Activated naive CD4-positive, alpha-beta T cell treated with Interleukin-2 at 50 U/mL for 16 hours (primary cell): ENCODE results near the gene HEXIM2.
"Not testable (repeated sequence)": the region's sequence is repeated elsewhere in the genome, so short reads cannot be mapped to it uniquely, and the experiment has no call there.

Experiments
- DNase-seq: peaks from one replicate; pipeline ENCODE4 v3.0.0-alpha.2; 2020

HEXIM2 gene

GRCh38 chr17:45161288-45162024 lies at the start of gene HEXIM2:
HEXIM2 (plus strand) TSS chr17:45161875; CDS start chr17:45162794, 919 bp downstream.
- DNase-seq = peak; percentile 98

- no peak for DNase-seq
Measured at GRCh38 chr17:45112559-45113423, 48.9 kb upstream of the HEXIM2 start.

GRCh38 chr17:45113424-45113754 lies 48.3 kb upstream of the HEXIM2 start:
- no peak for DNase-seq

- no peak for DNase-seq
Measured at GRCh38 chr17:45114117-45114932, 47.4 kb upstream of the HEXIM2 start.

- no peak for DNase-seq
Measured at GRCh38 chr17:45115015-45115625, 46.6 kb upstream of the HEXIM2 start.

GRCh38 chr17:45115871-45116270 lies 45.8 kb upstream of the HEXIM2 start:
- DNase-seq = no peak

GRCh38 chr17:45116434-45117016 lies 45.1 kb upstream of the HEXIM2 start:
- DNase-seq = no peak

- DNase-seq = no peak
Measured at GRCh38 chr17:45117334-45117733, 44.3 kb upstream of the HEXIM2 start.

- no peak for DNase-seq
Measured at GRCh38 chr17:45117848-45118646, 43.6 kb upstream of the HEXIM2 start.

- DNase-seq = no peak
Measured at GRCh38 chr17:45118691-45119090, 43.0 kb upstream of the HEXIM2 start.

GRCh38 chr17:45119964-45120363 lies 41.7 kb upstream of the HEXIM2 start:
- DNase-seq = no peak

GRCh38 chr17:45120558-45120957 lies 41.1 kb upstream of the HEXIM2 start:
- DNase-seq = no peak

- no peak for DNase-seq
Measured at GRCh38 chr17:45121055-45121454, 40.6 kb upstream of the HEXIM2 start.

GRCh38 chr17:45123076-45123770 lies 38.5 kb upstream of the HEXIM2 start:
- no peak for DNase-seq

- peak; percentile 35 for DNase-seq
Measured at GRCh38 chr17:45123930-45124796, 37.5 kb upstream of the HEXIM2 start.

GRCh38 chr17:45124797-45125122 lies 36.9 kb upstream of the HEXIM2 start:
- DNase-seq = not testable (repeated sequence)

- no peak for DNase-seq
Measured at GRCh38 chr17:45125509-45125908, 36.2 kb upstream of the HEXIM2 start.

- DNase-seq = no peak
Measured at GRCh38 chr17:45127207-45127547, 34.5 kb upstream of the HEXIM2 start.

GRCh38 chr17:45127548-45128300 lies 34.0 kb upstream of the HEXIM2 start:
- no peak for DNase-seq
